Uterus (tissue), 4 donors: ENCODE data around the gene PKP4. TPM values are rescaled to one million over a fixed set of nuclear protein-coding genes. Genes with fewer than 3 reads are reported as not detected.

Experiments
- DNase-seq, 2 donors: peaks; one replicate each; pipeline ENCODE4 v3.0.0-alpha.2; 2019 to 2020
- H3K27ac ChIP-seq, 2 donors: fragments of 200-600 bp; sonication (generic); 1 replicate in 1 of 2; 2 replicates in 1 of 2; pipeline ENCODE4 v1.5.1; 2016 to 2018
- H3K27me3 ChIP-seq, 2 donors: fragments of 200-600 bp; sonication (generic); one replicate each; pipeline ENCODE4 v1.5.1; 2018 to 2019; ENCODE audit warnings: control low read depth in 1 of 2
- H3K36me3 ChIP-seq, 2 donors: fragments of 200-600 bp; sonication (generic); one replicate each; pipeline ENCODE4 v1.5.1; 2019; ENCODE audit warnings: control low read depth in 1 of 2
- H3K4me1 ChIP-seq, 2 donors: fragments of 200-600 bp; sonication (generic); one replicate each; pipeline ENCODE4 v1.5.1; 2018 to 2019; ENCODE audit warnings: control low read depth in 1 of 2
- H3K4me3 ChIP-seq, 2 donors: fragments of 200-600 bp; sonication (generic); 1 replicate in 1 of 2; 2 replicates in 1 of 2; pipeline ENCODE4 v1.5.1; 2018 to 2019; ENCODE audit warnings: mild to moderate bottlenecking in 1 of 2
- H3K9me3 ChIP-seq, 2 donors: fragments of 200-600 bp; sonication (generic); one replicate each; pipeline ENCODE4 v1.5.1; 2019; ENCODE audit warnings: control low read depth in 1 of 2
- CTCF ChIP-seq, 4 experiments: fragments of 200-600 bp in 2 of 4; fragments of 450-650 bp in 2 of 4; sonication (generic) in 2 of 4; IDR thresholded peaks; one replicate each; pipeline ENCODE4 v1.5.1; 2016 to 2019; ENCODE audit warnings: antibody characterized with exemption in 4 of 4, mild to moderate bottlenecking in 2 of 4, moderate library complexity in 1 of 4
- POLR2A ChIP-seq, 2 donors: fragments of 450-650 bp; IDR thresholded peaks; one replicate each; pipeline ENCODE4 v1.6.1; 2016; ENCODE audit warnings: antibody characterized with exemption in 2 of 2, mild to moderate bottlenecking in 1 of 2, moderate library complexity in 1 of 2
- intact Hi-C: fragments of 100-400 bp; cut with DNase I; formaldehyde crosslinking; loops from one replicate; pipeline ENCODE4 v1.15.1; 2023; ENCODE audit warnings: low total_unique reads
- total RNA-seq, 4 donors: library from RNA; depleted of rRNA in 3 of 4; stranded (reverse); fragments of >200 nt in 3 of 4; gene quantifications; one replicate each; pipeline versions ENCODE4 v1.1.0 to v1.2.4, GENCODE V29; 2014 to 2023
- donor health status: DM: yes; HTN: yes; CAD: no.

The PKP4 gene
- total RNA-seq, 4 donors from 2014 or later: 35.6 to 122 (median 60.6) TPM

GRCh38 chr2:158486970-158487325, 30.2 kb downstream of the PKP4 start:
- TF ChIP-seq CTCF (IDR thresholded peaks at IDR 0.05): no peak
- TF ChIP-seq POLR2A (IDR thresholded peaks at IDR 0.05): no peak
- intact Hi-C loops: no loop called here
- no peak overlapping the region for H3K27ac ChIP-seq
- no peaks in the 10 kb centered on the region for H3K9me3 ChIP-seq
- H3K4me1 ChIP-seq: no peaks in the 10 kb centered on the region
- no peaks in the 10 kb centered on the region for H3K36me3 ChIP-seq
- H3K27me3 ChIP-seq: no peaks in the 10 kb centered on the region
- H3K4me3 ChIP-seq: no peak overlapping the region
- DNase-seq: no peak

GRCh38 chr2:158487419-158487818, 30.7 kb downstream of the PKP4 start:
- H3K27me3 ChIP-seq: no peaks in the 10 kb centered on the region
- no peaks in the 10 kb centered on the region for H3K36me3 ChIP-seq
- no peaks in the 10 kb centered on the region for H3K4me1 ChIP-seq
- no peak overlapping the region for H3K27ac ChIP-seq
- intact Hi-C loops: no loop called here
- no peaks in the 10 kb centered on the region for H3K9me3 ChIP-seq
- no peak for DNase-seq
- H3K4me3 ChIP-seq: no peak overlapping the region
- TF ChIP-seq POLR2A (IDR thresholded peaks at IDR 0.05): no peak
- TF ChIP-seq CTCF (IDR thresholded peaks at IDR 0.05): no peak

GRCh38 chr2:158488442-158489216, 31.9 kb downstream of the PKP4 start:
- no peaks in the 10 kb centered on the region for H3K36me3 ChIP-seq
- no peak for DNase-seq
- no peaks in the 10 kb centered on the region for H3K4me1 ChIP-seq
- TF ChIP-seq CTCF (IDR thresholded peaks at IDR 0.05) (no peak), POLR2A (IDR thresholded peaks at IDR 0.05) (no peak)
- no peaks in the 10 kb centered on the region for H3K27me3 ChIP-seq
- H3K4me3 ChIP-seq: no peak overlapping the region
- intact Hi-C loops: no loop called here
- H3K9me3 ChIP-seq: no peaks in the 10 kb centered on the region
- H3K27ac ChIP-seq: no peak overlapping the region

- Histone ChIP-seq H3K36me3 (no peaks in the 10 kb centered on the region), H3K4me3 (no peak overlapping the region), H3K27me3 (no peaks in the 10 kb centered on the region), H3K27ac (no peak overlapping the region), H3K4me1 (no peaks in the 10 kb centered on the region), H3K9me3 (no peaks in the 10 kb centered on the region)
- intact Hi-C loops: no loop called here
- TF ChIP-seq POLR2A (IDR thresholded peaks at IDR 0.05) (no peak), CTCF (IDR thresholded peaks at IDR 0.05) (no peak)
- DNase-seq: no peak
Observed at GRCh38 chr2:158489366-158490112, 32.8 kb downstream of the PKP4 start.

GRCh38 chr2:158491072-158491471, 34.3 kb downstream of the PKP4 start:
- DNase-seq: no peak

More at GRCh38 chr2:158491072-158491471, 34.3 kb downstream of the PKP4 start:
- Histone ChIP-seq H3K4me3 (no peak overlapping the region), H3K9me3 (no peaks in the 10 kb centered on the region), H3K27me3 (no peaks in the 10 kb centered on the region), H3K27ac (no peak overlapping the region), H3K36me3 (no peaks in the 10 kb centered on the region), H3K4me1 (no peaks in the 10 kb centered on the region)
- no peak for TF ChIP-seq POLR2A (IDR thresholded peaks at IDR 0.05)
- no peak for TF ChIP-seq CTCF (IDR thresholded peaks at IDR 0.05)
- intact Hi-C loops: no loop called here
